Bone marrow (tissue), 2 donors: Measurements from ENCODE around the gene USP13.
"Not testable (repeated sequence)": the region's sequence is repeated elsewhere in the genome, so short reads cannot be mapped to it uniquely, and the experiment has no call there.

Experiments
- DNase-seq, 2 donors: peaks; one replicate each; lab custom pipeline; 2025; lab: John Stamatoyannopoulos, UW

The USP13 gene

DNA sequence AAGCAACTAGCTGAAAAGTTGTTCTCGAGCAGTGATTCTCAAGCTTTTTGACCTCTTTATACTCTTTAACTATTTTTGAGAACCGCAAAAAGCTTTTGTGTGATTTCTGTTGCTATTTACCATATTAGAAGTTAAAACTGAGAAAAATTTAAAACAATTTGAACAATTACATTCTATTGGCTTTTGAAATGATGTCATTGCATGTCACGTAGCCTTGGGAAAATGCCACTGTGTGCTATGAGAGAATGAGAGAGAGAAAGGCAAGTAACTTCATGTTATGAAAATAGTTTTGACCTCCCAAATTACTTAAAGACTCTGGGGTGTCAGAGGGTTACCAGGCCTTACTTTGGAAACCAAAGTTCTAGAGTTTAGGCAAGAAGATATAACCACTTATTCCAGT lies 8.0 kb downstream of the USP13 start:
- DNase-seq, result no peak

DNA sequence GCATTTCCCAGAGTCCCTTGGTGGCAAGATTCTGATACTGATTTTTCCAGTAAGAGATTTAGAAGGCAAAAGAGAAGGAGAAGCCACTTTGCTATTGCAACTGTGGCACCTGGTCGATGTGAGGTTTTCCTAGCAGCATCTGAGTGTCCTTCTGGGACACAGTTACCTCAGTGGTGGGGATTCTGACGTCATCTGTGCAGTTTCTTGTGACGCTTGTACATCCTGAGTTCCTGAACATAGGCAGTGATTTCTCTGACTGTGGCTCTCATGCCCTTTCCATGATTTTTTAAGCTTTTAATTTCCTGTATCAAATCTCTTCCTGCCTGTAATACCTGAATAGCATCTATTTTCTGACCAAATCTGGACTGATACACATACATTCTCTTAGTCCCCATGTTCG lies 8.9 kb downstream of the USP13 start:
- no peak for DNase-seq

DNA sequence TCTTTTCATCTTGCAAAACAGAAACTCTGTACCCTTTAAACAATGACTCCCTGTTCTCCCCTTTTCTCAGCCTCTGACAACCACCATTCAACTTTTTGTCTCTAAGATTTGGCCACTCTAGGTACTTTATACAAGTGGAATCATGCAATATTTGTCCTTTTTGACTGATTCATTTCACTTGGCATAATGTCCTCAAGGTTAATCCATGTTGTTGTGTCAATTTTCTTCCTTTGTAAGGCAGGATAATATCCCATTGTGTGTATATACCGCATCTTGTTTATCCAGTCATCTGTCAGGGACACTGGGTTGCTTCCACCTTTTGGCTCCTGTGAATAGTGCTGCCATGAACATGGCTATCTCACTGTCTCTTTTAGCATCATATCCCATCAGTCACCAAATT lies 10.3 kb downstream of the USP13 start:
- no peak for DNase-seq

DNA sequence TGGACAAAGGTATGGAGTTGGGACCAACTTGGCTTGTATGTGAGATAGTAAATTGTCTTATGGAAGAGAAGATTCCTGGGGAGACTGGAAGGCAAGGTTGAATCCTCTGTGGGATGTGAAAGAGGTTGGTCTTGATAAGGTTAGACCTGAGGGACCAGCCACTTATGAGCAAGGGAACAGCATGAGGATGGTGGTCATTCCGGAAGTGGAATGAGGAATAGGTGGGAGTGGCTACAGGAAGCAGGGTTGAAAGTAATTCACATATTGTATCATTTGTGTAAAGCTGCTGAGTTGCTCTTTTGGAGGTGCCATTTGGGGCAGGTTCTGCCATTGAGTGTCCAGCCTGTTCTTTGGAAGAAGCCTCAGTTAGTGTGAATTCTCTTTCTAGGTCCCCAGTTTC lies 13.2 kb downstream of the USP13 start:
- DNase-seq, result no peak

DNA sequence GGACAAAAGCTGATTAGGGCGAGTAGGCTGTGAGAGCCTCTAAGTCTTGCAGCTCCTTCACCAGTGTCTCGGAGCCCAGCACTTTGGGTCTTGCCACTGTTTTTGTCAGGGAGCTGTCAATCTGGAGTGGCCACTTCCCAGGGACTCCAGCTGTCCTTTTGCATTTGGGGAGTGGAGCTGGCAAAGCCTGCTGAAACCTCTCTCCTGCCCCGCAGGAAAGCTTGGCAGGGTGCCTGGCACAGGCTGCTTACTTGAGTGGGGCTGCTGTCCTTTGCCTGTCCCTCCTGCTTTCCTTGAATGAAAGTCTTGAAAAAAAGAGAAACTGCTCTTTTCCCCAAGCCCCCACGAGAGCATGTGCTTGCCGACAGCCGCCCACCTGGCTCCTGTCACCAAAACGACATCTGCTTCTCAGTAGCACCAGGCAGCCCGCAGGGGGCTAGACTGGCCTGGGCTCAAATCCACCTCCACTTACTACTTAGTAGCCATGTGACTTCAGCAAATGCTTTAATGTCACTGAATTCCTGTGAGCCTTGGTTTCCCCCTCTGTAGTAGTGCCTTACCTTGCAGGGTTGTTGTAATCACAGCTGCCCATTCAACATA lies 13.7 kb downstream of the USP13 start:
- DNase-seq, result no peak

DNA sequence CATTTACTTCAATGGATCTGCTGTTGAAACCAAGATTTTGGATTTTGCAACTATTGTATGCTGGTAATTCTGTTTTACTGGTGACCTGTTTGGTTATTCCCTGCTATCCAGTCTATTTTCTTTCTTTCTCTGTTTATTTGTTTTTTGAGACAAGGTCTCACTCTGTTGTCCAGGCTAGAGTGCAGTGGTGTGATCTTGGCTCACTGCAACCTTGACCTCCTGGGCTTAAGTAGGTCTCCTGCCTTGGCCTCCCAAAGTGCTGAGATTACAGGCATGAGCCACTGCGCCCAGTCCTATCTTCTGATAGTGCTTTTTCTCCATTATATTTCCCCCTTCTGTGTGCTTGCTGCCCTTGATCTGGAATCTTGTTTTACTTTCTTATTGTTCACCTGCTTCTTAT lies 15.6 kb downstream of the USP13 start:
- DNase-seq, result no peak

DNA sequence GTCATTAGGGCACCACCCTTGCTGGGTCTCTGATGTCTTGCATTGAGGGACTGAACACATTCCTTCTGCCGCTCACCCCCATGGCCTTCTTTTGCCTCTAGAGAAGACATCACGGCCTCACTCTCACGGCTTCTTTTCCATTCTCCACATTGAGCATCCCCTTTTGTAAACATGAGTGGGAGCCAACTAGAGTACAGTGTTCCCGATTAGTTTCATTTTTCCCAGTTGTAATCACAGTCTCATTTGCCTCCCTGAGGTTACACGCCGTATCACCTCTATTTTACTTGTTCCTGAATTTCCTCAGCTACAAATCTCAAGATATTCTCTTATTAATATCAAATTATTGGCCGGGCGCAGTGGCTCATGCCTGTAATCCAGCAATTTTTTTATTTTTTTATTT lies 17.5 kb downstream of the USP13 start:
- no peak for DNase-seq

DNA sequence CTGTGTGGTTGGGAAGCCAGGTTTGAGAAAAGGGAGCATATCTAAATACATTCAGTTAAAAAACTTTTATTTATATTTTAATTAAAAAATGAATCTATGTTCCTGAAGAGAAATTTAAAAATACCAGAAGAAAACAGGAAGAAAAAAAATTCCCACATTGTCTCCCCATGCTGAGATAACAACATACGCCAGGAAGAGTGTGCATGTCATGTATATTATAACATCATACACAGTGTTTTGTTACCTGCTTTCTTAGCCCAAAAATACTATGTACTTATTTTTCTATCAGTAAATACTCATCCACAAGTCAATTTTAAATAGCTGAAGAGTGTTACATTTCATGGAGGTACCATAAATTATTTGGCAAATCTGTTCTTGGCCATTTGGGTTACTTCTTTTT lies 18.5 kb downstream of the USP13 start:
- no peak for DNase-seq

DNA sequence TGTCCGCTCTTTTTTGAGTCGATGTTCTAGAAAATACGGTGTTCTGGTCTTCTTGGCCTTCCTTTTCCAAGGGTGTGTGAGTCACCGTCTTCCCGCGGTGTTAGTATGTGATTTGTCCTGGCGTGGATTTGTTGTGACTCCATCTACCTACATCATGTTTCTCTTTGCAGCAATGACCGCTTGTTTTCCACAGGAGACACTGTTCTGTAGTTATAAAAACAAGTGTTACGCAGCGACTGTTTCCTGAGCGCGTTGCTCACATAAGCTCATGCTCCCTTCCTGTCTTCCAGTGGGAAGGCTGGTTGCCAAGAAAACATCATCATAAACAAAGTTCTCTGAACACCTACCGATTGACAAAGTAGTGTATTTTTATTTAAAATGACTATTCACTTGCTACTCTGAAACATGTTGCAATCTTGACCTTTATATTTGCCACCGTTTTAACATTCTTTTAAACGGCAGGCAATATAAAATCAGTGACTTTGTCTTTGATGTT lies 19.0 kb downstream of the USP13 start:
- no peak for DNase-seq

DNA sequence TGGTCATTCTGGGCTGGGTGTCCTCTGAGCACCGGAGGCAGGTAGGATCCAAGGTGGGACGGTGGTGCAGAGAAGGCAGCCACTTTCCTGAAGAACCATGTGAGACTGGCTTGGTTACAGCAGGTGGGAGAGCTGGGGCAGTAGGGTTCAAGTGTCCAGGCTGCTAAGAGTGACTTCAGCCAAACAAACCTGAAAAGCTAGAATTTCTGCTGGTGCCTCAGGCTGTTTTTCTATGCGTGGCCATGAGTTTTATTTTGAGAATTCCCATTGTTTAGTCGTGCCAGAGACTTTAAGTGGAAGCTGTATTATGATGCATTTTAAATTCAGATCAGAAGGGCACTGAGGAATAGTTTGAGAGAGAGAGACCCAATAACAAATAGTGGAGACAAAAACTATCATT lies 20.1 kb downstream of the USP13 start:
- no peak for DNase-seq

DNA sequence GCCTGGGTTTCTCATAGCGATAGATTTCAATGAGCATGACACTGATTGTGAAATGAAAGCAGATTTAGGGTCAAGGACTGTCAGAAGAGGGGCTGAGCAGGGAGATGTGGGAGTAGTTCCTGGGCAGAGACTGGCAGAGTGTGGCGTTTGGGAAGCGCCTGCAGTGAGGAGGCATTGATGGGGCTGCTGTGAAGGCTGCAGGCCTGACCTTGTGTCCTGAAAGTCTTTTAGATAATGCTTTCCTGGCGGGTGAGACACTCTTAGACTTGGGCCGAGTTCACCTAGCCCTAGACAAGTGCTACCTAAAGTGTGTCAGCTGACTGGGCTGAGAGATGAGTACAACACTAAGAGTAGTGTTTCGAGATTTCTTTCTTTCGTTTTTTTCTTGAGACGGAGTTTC lies 20.7 kb downstream of the USP13 start:
- DNase-seq, result no peak

DNA sequence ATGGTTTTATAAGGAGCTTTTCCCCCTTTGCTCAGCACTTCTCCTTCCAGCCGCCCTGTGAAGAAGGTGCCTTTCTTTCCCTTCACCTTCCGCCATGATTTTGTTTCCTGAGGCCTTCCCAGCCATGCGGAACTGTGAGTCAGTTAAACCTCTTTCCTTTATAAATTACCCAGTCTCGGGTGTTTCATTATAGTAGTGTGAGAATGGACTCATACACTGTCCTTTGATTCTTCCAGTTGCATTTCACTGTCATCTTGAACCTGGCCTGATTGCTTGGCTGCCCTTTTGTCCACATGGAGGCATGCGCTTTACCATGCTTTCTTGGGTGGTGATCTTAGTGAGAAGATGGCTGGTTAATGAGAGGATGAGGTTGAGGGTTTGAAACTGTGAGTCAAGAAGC lies 23.2 kb downstream of the USP13 start:
- no peak for DNase-seq

DNA sequence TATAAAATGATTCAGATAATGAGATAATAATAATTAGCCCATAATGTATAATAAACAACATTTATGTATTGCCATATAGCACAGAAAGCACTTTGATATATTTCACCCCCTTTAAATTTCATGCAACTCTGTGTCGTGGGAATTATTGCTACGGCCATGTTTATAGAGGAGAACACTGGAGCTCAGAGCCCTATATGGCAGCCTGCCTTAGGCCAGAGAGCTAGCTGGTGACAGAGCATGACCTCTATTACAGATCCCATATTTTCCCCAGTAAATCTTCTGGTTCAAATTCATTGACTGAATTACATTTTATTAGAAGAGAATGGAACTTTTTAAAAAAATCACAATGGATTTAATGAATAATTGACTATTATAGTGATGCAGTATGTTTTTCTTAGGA lies 25.0 kb downstream of the USP13 start:
- no peak for DNase-seq

DNA sequence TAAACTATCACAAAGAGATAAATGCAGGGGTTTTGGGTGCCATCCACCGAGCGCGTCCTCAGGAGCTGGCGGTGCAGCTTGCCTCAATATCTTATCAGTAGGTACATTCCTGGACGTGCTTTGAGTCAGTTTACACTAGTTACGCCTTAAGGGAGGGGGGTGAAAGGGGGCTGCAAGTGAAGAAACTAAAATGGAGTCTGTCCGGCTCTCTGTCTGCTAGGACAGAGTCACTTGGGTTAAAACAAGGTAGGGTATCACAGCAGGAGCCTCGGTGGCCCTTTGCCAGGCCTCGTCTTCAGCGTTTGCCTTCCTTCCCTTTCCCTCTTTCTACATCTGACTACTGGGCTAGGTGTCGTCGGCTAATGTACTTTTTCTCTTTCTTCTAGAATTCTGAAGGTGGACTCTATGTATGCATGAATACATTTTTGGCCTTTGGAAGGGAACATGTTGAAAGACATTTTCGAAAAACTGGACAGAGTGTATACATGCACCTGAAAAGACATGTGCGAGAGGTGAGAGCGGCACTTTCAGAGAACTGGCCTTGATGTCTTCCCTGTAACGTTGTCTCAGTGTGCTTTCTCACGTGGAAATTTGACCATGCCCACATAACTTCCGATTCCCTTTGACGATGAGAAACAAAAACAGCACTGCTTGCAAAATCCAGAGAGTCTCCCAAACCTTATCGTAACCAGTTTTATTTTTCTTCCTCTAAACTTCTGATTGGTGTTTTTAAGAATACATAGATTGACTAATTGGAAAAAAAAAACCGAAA lies 28.8 kb downstream of the USP13 start:
- DNase-seq, result no peak

DNA sequence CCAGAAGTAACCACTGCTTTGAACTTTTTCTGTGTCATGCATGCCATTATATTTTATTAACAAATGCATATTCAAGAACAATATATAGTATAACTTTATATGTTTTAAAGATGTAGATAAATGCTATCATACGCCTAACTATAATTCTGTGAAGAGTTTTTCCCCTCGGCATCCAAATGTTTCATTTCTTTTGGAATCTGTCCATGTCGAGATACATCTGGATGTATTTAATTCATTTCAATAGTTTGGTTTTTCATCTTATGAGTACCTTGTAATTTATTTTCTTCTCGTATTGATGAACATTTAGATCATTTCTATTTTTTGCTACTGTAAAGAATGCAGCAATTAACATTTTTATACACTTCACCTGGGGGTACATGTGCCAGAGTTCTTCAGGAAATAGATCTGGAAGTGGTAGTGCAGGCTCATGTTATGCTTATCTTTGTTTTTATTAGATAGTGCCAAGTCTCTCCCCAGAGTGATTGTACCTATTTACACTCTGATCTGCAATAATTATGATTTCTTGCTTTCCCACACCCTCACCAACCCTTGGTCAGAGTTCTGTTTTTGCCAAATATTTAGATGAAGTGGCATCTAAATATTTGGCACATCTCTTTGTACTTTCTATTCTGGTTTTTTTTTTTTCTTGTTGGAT lies 29.7 kb downstream of the USP13 start:
- no peak for DNase-seq

DNA sequence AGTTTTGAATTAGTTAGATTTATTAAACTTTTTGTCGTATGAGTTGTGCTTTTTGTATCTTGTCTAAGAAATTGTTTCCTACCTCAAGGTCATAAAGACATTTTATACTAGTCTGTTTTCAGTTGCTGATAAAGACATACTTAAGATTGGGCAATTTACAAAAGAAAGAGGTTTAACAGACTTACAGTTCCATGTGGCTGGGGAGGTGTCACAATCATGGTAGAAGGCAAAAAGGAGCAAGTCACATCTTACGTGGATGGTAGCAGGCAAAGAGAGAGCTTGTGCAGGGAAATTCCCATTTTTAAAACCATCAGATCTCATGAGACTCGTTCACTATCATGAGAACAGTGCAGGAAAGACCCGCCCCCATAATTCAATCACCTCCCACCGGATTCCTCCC lies 30.4 kb downstream of the USP13 start:
- not testable (repeated sequence) for DNase-seq

DNA sequence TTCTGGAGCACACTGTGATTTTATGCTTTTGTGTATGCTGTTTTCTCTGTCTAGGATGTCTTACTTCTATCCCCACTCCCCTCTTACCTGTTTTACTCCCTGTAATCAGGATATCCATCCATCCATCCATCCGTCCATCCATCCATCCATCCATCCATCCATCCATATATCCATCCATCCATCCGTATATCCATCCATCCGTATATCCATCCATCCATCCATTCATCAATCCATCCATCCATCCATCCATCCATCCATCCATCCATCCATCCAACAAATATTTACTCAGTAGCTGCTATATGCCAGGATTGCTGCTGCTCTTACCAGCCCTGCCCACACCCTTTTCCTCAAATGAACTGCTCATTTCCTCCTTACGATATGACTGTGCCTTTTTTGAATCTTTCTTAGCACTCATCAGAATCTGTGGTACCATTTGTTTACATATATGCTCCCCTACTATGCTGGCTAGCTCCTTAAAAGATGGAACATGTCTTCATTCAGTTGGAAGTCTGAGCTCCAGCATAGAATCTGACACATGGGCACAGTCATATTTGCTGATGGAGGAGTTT lies 35.2 kb downstream of the USP13 start:
- no peak for DNase-seq

DNA sequence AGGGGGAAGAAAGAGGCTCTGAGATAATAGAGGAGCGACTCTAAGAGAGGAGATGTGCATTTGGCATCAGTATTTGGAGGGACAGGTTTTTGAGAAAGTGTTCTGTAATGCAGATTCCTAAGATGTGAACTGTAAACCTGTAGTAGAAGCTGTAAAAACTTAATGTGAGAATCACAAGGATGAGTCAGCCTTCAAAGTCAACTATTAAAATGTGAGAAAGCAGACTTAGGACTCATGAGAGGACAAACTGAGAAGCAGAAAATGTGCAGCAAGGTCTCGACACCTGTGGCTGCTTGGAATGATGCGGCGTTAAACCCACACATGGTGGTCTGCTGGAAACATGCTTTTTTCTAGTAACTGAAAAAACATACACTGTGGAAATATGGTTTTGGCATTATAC lies 36.0 kb downstream of the USP13 start:
- no peak for DNase-seq

DNA sequence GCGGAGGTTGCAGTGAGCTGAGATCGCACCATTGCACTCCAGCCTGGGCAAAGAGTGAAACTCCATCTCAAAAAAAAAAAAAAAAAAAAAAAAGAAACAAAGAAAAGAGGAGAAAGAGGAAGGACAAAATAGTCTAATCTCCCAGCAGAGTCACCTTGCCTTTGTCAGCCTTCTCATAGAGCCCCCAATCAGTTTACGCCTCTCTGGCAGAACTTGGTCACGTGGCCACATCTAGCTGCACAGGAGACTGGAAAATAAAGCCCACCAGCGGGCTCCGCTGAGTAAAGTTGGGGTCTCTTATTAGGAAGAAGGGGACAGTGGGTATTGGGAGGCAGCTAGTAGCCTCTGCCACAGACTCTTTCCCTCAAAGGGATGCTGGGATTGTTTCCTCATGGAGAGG lies 41.9 kb downstream of the USP13 start:
- no peak for DNase-seq

DNA sequence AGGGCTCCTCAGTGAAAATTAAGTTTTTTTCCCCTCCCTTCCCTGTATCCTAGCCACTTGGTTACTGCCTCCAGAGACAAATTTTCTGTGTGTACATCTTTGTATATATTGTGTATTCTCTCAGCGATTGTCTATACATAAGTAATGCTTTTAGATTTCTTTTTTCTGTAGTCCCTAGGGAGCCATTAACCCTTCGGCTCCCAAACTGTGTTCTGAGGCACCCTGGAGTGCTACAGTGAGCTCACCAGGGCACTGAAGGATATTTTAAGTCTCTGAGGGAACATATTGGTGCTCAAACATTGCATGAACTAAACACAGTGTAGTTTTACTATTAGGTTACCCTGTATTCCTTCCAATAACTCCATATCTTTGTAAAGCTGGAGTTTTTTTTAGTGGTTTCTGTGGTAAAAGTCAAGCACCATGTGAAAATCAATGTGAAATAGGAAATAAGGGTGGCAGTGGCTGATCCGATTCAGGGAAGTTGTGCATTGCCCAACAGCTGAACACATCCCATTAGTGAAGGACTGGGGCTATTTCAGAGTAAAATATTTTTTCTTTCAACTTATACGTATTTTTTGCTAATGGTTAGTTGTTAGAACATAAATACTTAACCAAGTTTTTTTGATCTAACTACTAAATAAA lies 43.0 kb downstream of the USP13 start:
- DNase-seq, result no peak

DNA sequence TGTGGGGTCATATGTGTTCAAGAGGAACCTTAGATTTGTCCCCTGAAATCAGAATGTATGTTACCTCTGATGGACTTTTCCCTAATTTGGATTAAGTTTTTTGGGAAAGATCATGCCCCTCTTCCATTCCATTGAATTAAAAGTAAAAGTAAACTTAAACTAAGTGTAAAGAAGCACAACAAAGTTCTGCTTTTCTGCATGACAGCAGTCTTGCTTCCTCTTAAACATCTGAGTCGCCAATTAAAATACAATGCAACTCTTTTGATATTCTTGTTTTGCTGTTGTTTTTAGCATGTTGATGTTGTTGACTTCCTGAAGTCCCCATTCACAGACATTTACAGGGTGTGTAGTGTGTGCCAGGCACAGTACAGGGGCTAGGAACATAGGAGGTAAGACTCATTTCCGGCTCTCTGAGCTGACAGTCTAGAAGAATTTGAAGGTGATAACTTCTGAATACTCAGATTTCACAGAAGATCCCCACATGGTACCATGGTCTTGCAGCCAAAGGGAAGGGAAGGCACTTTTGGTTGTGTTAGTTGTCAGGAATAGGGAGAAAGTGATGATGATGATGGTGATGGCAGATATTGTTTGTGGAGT lies 45.0 kb downstream of the USP13 start:
- no peak for DNase-seq

DNA sequence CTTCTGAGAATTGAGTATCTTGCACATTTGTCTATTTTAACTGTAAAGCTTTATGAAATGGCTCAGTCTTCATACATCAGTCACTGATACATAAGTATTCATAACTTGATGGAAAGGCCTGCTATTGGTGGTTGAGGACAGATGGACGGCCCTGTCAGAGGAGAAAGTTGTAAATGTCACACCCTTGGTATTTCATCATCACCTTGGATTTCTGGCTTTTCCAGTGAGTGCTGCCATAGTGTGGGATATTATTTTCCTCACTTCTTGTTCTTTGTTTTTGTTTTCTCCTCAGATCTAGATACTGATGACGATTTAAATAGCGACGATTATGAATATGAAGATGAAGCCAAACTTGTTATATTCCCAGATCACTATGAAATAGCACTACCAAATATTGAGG lies 47.9 kb downstream of the USP13 start:
- DNase-seq, result no peak
